Measurements from ENCODE around the gene NDUFAF5.
A peak's percentile ranks its signal among the peaks of the same experiment; 100 is the strongest.

The NDUFAF5 gene

GRCh38 chr20:13800728-13801134 is 15.9 kb downstream of the NDUFAF5 start:
- no peaks in the 10 kb centered on the region for H3K9me3 ChIP-seq (ENCODE audit: control insufficient read depth in 1 of 2, low read length in 2 of 2)
- H3K4me1 ChIP-seq (ENCODE audit: control insufficient read depth in 1 of 2, insufficient read depth in 2 of 2, low read length in 2 of 2): peaks cover 0 to 15% of the 10 kb centered on the region in 2 donors
- H3K36me3 ChIP-seq (ENCODE audit: control insufficient read depth in 1 of 2, insufficient read depth in 2 of 2, low read length in 2 of 2): peaks cover 41 to 66% of the 10 kb centered on the region in 2 donors
- H3K4me3 ChIP-seq (ENCODE audit: low read depth in 1 of 2, low read length in 2 of 2): no peak overlapping the region
- H3K27ac ChIP-seq (ENCODE audit: low read length): no peak overlapping the region
- H3K27me3 ChIP-seq (ENCODE audit: low read depth, low read length): no peaks in the 10 kb centered on the region

- Histone ChIP-seq H3K4me1 (ENCODE audit: control insufficient read depth in 1 of 2, insufficient read depth in 2 of 2, low read length in 2 of 2) (no peaks in the 10 kb centered on the region), H3K9me3 (ENCODE audit: control insufficient read depth in 1 of 2, low read length in 2 of 2) (no peaks in the 10 kb centered on the region), H3K4me3 (ENCODE audit: low read depth in 1 of 2, low read length in 2 of 2) (no peak overlapping the region), H3K36me3 (ENCODE audit: control insufficient read depth in 1 of 2, insufficient read depth in 2 of 2, low read length in 2 of 2) (peaks cover 34 to 64% of the 10 kb centered on the region in 2 donors), H3K27ac (ENCODE audit: low read length) (no peak overlapping the region), H3K27me3 (ENCODE audit: low read depth, low read length) (no peaks in the 10 kb centered on the region)
Measured at GRCh38 chr20:13809373-13809772, 24.5 kb downstream of the NDUFAF5 start.

GRCh38 chr20:13809855-13810254 is 25.0 kb downstream of the NDUFAF5 start:
- Histone ChIP-seq H3K4me1 (ENCODE audit: control insufficient read depth in 1 of 2, insufficient read depth in 2 of 2, low read length in 2 of 2) (no peaks in the 10 kb centered on the region), H3K36me3 (ENCODE audit: control insufficient read depth in 1 of 2, insufficient read depth in 2 of 2, low read length in 2 of 2) (peaks cover 38 to 64% of the 10 kb centered on the region in 2 donors), H3K4me3 (ENCODE audit: low read depth in 1 of 2, low read length in 2 of 2) (no peak overlapping the region), H3K27ac (ENCODE audit: low read length) (no peak overlapping the region), H3K27me3 (ENCODE audit: low read depth, low read length) (no peaks in the 10 kb centered on the region), H3K9me3 (ENCODE audit: control insufficient read depth in 1 of 2, low read length in 2 of 2) (no peaks in the 10 kb centered on the region)

GRCh38 chr20:13810446-13810845 is 25.6 kb downstream of the NDUFAF5 start:
- Histone ChIP-seq H3K4me1 (ENCODE audit: control insufficient read depth in 1 of 2, insufficient read depth in 2 of 2, low read length in 2 of 2) (no peaks in the 10 kb centered on the region), H3K36me3 (ENCODE audit: control insufficient read depth in 1 of 2, insufficient read depth in 2 of 2, low read length in 2 of 2) (peaks cover 42 to 68% of the 10 kb centered on the region in 2 donors), H3K27me3 (ENCODE audit: low read depth, low read length) (no peaks in the 10 kb centered on the region)

GRCh38 chr20:13813910-13814309 is 29.1 kb downstream of the NDUFAF5 start:
- no peaks in the 10 kb centered on the region for H3K9me3 ChIP-seq (ENCODE audit: control insufficient read depth in 1 of 2, low read length in 2 of 2)
- H3K27me3 ChIP-seq (ENCODE audit: low read depth, low read length): no peaks in the 10 kb centered on the region
- H3K27ac ChIP-seq (ENCODE audit: low read length): no peak overlapping the region
- H3K36me3 ChIP-seq (ENCODE audit: control insufficient read depth in 1 of 2, insufficient read depth in 2 of 2, low read length in 2 of 2): peaks cover 66 to 73% of the 10 kb centered on the region in 2 donors
- no peak overlapping the region for H3K4me3 ChIP-seq (ENCODE audit: low read depth in 1 of 2, low read length in 2 of 2)
- H3K4me1 ChIP-seq (ENCODE audit: control insufficient read depth in 1 of 2, insufficient read depth in 2 of 2, low read length in 2 of 2): no peaks in the 10 kb centered on the region

More at GRCh38 chr20:13810446-13810845, 25.6 kb downstream of the NDUFAF5 start:
- Histone ChIP-seq H3K4me3 (ENCODE audit: low read depth in 1 of 2, low read length in 2 of 2) (no peak overlapping the region), H3K9me3 (ENCODE audit: control insufficient read depth in 1 of 2, low read length in 2 of 2) (no peaks in the 10 kb centered on the region), H3K27ac (ENCODE audit: low read length) (no peak overlapping the region)

GRCh38 chr20:13814672-13815071 is 29.8 kb downstream of the NDUFAF5 start:
- H3K4me3 ChIP-seq (ENCODE audit: low read depth in 1 of 2, low read length in 2 of 2): no peak overlapping the region
- no peak overlapping the region for H3K27ac ChIP-seq (ENCODE audit: low read length)
- no peaks in the 10 kb centered on the region for H3K27me3 ChIP-seq (ENCODE audit: low read depth, low read length)
- no peaks in the 10 kb centered on the region for H3K9me3 ChIP-seq (ENCODE audit: control insufficient read depth in 1 of 2, low read length in 2 of 2)
- peaks cover 58 to 65% of the 10 kb centered on the region in 2 donors for H3K36me3 ChIP-seq (ENCODE audit: control insufficient read depth in 1 of 2, insufficient read depth in 2 of 2, low read length in 2 of 2)
- H3K4me1 ChIP-seq (ENCODE audit: control insufficient read depth in 1 of 2, insufficient read depth in 2 of 2, low read length in 2 of 2): no peaks in the 10 kb centered on the region

GRCh38 chr20:13816757-13817156 is 31.9 kb downstream of the NDUFAF5 start:
- H3K27me3 ChIP-seq (ENCODE audit: low read depth, low read length): no peaks in the 10 kb centered on the region
- H3K9me3 ChIP-seq (ENCODE audit: control insufficient read depth in 1 of 2, low read length in 2 of 2): no peaks in the 10 kb centered on the region
- peaks cover 38 to 45% of the 10 kb centered on the region in 2 donors for H3K36me3 ChIP-seq (ENCODE audit: control insufficient read depth in 1 of 2, insufficient read depth in 2 of 2, low read length in 2 of 2)
- H3K27ac ChIP-seq (ENCODE audit: low read length): no peak overlapping the region
- peaks cover 0 to 3% of the 10 kb centered on the region in 2 donors for H3K4me1 ChIP-seq (ENCODE audit: control insufficient read depth in 1 of 2, insufficient read depth in 2 of 2, low read length in 2 of 2)
- no peak overlapping the region for H3K4me3 ChIP-seq (ENCODE audit: low read depth in 1 of 2, low read length in 2 of 2)

GRCh38 chr20:13817342-13817741 is 32.5 kb downstream of the NDUFAF5 start:
- H3K27me3 ChIP-seq (ENCODE audit: low read depth, low read length): no peaks in the 10 kb centered on the region
- H3K4me3 ChIP-seq (ENCODE audit: low read depth in 1 of 2, low read length in 2 of 2): no peak overlapping the region
- peak overlapping the region; percentile 24 for H3K27ac ChIP-seq (ENCODE audit: low read length)
- peaks cover 0 to 3% of the 10 kb centered on the region in 2 donors for H3K4me1 ChIP-seq (ENCODE audit: control insufficient read depth in 1 of 2, insufficient read depth in 2 of 2, low read length in 2 of 2)
- H3K9me3 ChIP-seq (ENCODE audit: control insufficient read depth in 1 of 2, low read length in 2 of 2): no peaks in the 10 kb centered on the region
- H3K36me3 ChIP-seq (ENCODE audit: control insufficient read depth in 1 of 2, insufficient read depth in 2 of 2, low read length in 2 of 2): peaks cover 33 to 40% of the 10 kb centered on the region in 2 donors

GRCh38 chr20:13819885-13820645 is 35.2 kb downstream of the NDUFAF5 start:
- Histone ChIP-seq H3K27ac (ENCODE audit: low read length) (no peak overlapping the region), H3K36me3 (ENCODE audit: control insufficient read depth in 1 of 2, insufficient read depth in 2 of 2, low read length in 2 of 2) (peaks cover 24 to 27% of the 10 kb centered on the region in 2 donors), H3K9me3 (ENCODE audit: control insufficient read depth in 1 of 2, low read length in 2 of 2) (no peaks in the 10 kb centered on the region), H3K27me3 (ENCODE audit: low read depth, low read length) (no peaks in the 10 kb centered on the region), H3K4me1 (ENCODE audit: control insufficient read depth in 1 of 2, insufficient read depth in 2 of 2, low read length in 2 of 2) (peaks cover 0 to 3% of the 10 kb centered on the region in 2 donors), H3K4me3 (ENCODE audit: low read depth in 1 of 2, low read length in 2 of 2) (no peak overlapping the region)

- Histone ChIP-seq H3K4me3 (ENCODE audit: low read depth in 1 of 2, low read length in 2 of 2) (no peak overlapping the region), H3K27ac (ENCODE audit: low read length) (no peak overlapping the region), H3K36me3 (ENCODE audit: control insufficient read depth in 1 of 2, insufficient read depth in 2 of 2, low read length in 2 of 2) (peaks cover 13 to 17% of the 10 kb centered on the region in 2 donors), H3K4me1 (ENCODE audit: control insufficient read depth in 1 of 2, insufficient read depth in 2 of 2, low read length in 2 of 2) (peaks cover 0 to 3% of the 10 kb centered on the region in 2 donors), H3K27me3 (ENCODE audit: low read depth, low read length) (no peaks in the 10 kb centered on the region), H3K9me3 (ENCODE audit: control insufficient read depth in 1 of 2, low read length in 2 of 2) (no peaks in the 10 kb centered on the region)
Measured at GRCh38 chr20:13821876-13822275, 37.0 kb downstream of the NDUFAF5 start.

- Histone ChIP-seq H3K9me3 (ENCODE audit: control insufficient read depth in 1 of 2, low read length in 2 of 2) (no peaks in the 10 kb centered on the region), H3K27me3 (ENCODE audit: low read depth, low read length) (no peaks in the 10 kb centered on the region), H3K4me3 (ENCODE audit: low read depth in 1 of 2, low read length in 2 of 2) (no peak overlapping the region), H3K36me3 (ENCODE audit: control insufficient read depth in 1 of 2, insufficient read depth in 2 of 2, low read length in 2 of 2) (peaks cover 9 to 11% of the 10 kb centered on the region in 2 donors), H3K4me1 (ENCODE audit: control insufficient read depth in 1 of 2, insufficient read depth in 2 of 2, low read length in 2 of 2) (peaks cover 0 to 3% of the 10 kb centered on the region in 2 donors), H3K27ac (ENCODE audit: low read length) (no peak overlapping the region)
Measured at GRCh38 chr20:13822459-13822858, 37.6 kb downstream of the NDUFAF5 start.

- Histone ChIP-seq H3K36me3 (ENCODE audit: control insufficient read depth in 1 of 2, insufficient read depth in 2 of 2, low read length in 2 of 2) (no peaks in the 10 kb centered on the region), H3K4me1 (ENCODE audit: control insufficient read depth in 1 of 2, insufficient read depth in 2 of 2, low read length in 2 of 2) (peaks cover 0 to 3% of the 10 kb centered on the region in 2 donors), H3K27ac (ENCODE audit: low read length) (no peak overlapping the region), H3K27me3 (ENCODE audit: low read depth, low read length) (no peaks in the 10 kb centered on the region), H3K9me3 (ENCODE audit: control insufficient read depth in 1 of 2, low read length in 2 of 2) (no peaks in the 10 kb centered on the region), H3K4me3 (ENCODE audit: low read depth in 1 of 2, low read length in 2 of 2) (no peak overlapping the region)
Measured at GRCh38 chr20:13824459-13824858, 39.6 kb downstream of the NDUFAF5 start.

All from muscle layer of duodenum (tissue), 2 donors.